Measurements from ENCODE around the gene RIPK4.

Gene RIPK4

GRCh38 chr21:41751611-41752011 is 15.2 kb downstream of the RIPK4 start:
- DNase-seq: peak; percentile 54

DNA sequence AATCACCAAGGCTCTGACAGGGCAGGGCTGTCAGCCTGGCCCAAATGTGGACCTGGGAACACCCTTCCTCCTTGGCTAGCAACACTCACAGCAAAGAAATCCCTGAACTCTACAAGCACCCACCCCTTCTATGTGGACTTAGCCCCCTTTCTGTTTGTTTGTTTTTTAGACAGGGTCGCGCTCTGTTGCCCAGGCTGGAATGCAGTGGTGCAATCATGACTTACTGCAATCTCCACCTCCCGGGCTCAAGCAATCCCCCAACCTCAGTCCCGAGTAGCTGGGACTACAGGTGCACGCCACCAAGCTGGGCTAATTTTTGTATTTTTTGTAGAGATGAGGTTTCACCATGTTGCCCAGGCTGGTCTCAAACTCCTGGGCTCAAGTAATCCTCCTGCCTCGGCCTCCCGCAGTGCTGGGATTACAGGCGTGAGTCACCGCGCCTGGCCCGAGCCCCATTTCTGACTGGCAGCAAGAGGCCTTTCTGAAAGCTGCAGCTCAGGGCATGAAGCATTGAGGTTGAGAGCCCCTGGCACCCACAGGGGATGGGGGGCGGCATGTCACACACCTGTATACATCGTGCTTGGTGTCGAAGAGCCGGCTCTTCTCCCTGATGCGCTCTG is 16.2 kb downstream of the RIPK4 start:
- no peak for DNase-seq

GRCh38 chr21:41750051-41750450 is 16.8 kb downstream of the RIPK4 start:
- DNase-seq: no peak

DNA sequence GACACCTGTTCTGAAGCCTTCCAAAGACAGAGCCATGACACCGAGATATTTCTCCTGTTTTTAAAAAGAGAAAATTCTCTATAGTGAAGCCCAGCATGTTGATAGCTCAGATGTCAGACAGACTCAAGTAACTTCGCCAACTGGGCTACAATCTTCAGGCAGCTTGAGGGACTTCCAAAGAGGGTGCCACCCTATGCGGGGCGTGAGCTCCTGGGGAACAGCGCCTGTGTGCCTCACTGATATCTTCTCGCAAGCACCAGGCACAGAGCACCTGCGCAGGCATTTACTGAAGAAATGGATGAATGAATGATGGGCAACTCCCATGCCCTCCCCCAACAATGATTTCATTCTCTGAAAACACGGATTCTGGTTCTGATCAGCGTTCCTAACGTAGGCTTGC is 17.6 kb downstream of the RIPK4 start:
- no peak for DNase-seq

DNA sequence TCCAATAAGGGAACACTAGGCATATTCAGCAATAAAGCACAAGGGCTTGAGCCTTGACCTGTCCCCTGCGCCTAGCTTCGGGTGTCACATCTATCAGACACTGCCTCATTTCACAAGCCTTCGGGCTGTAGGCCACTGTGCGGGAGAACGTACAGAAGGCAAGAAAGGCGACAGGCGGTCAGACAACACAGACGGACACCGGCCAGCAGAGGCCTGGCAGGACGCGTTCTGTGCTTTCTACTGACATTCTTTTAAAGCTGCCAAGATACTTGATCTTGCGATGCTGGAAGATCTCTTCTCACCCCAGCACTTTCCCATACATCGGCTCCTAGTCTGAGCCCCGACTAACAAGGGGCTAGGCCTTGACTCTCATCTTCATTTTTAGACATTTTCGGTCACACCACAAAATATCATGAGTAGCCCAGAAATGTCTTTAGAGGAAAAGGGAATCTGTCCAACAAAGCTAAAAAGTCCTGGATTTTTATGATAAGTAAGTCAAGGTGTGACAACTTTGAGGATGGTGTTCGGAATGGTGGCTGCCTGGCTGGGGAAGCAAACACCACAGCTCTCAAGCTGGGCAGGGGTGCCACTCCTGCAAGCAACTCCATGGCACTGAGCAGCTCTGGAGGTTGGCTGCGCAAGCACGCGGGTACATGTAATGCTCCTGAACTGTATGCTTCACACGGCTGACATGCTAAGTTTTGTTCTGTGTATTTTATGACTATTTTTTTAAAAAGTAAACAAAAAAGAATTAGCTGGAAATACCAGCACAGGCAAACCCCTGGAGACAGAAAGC is 18.7 kb downstream of the RIPK4 start:
- DNase-seq: no peak

- DNase-seq: no peak
These were observed 20.2 kb downstream of the RIPK4 start for GRCh38 chr21:41746744-41747006.

- no peak for DNase-seq
These were observed 20.7 kb downstream of the RIPK4 start for GRCh38 chr21:41745971-41746743.

GRCh38 chr21:41745026-41745820 is 21.6 kb downstream of the RIPK4 start:
- no peak for DNase-seq

- DNase-seq: no peak
These were observed 22.6 kb downstream of the RIPK4 start for GRCh38 chr21:41744028-41744930.

GRCh38 chr21:41743321-41744027 is 23.4 kb downstream of the RIPK4 start:
- no peak for DNase-seq

- DNase-seq: no peak
These were observed 24.6 kb downstream of the RIPK4 start for GRCh38 chr21:41742073-41742875.

GRCh38 chr21:41741253-41742072 is 25.4 kb downstream of the RIPK4 start:
- no peak for DNase-seq

DNA sequence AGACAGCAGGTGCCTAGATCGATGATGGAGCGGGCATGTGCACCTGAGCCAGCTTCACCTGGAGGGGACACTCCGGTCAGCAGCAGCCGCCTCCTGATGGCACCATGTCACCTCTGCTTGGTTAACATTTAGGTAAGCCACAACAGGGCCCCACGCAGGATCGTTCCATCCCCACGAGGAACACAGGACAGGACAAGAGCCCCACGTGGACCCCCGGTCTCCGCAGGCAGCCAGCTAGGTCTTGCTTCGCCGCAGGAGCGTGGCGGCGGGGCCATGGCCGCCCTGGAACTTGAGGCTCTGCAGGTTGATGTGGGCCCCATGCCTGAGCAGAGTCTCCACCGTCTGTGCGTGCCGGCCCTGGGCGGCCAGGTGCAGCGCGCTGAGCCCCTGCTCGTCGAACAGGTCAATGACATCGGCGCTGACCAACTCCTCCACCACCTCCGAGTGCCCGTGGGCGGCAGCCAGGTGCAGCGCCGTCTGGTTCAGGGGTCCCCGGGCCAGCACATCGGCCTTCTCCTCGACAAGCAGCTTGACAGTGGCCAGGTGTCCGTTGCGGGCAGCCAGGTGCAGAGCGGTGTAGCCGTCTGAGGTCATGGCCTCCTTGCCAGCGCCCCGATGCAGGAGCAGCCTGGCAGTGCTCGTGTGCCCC is 26.1 kb downstream of the RIPK4 start:
- DNase-seq: no peak

- no peak for DNase-seq
These were observed 26.9 kb downstream of the RIPK4 start for GRCh38 chr21:41739936-41740335.

DNA sequence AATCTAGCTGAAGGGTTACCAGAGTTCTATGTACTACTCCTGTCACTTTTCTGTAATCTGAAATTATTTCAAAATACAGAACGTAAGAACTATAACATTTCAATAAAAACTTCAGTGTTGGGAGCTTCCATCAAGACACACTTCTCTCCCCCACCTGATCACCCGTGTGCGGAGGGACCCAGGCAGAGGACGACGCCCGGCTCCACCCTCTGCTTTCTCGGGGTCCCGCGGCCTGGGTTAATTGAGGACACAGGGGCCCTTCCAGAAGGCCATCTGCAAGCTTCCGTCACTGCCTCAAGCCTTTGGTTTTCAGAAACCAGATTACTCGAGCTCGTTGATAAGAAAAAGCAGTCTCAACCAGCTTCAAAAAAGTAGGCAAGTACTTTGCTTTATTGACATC is 27.8 kb downstream of the RIPK4 start:
- DNase-seq: no peak

DNA sequence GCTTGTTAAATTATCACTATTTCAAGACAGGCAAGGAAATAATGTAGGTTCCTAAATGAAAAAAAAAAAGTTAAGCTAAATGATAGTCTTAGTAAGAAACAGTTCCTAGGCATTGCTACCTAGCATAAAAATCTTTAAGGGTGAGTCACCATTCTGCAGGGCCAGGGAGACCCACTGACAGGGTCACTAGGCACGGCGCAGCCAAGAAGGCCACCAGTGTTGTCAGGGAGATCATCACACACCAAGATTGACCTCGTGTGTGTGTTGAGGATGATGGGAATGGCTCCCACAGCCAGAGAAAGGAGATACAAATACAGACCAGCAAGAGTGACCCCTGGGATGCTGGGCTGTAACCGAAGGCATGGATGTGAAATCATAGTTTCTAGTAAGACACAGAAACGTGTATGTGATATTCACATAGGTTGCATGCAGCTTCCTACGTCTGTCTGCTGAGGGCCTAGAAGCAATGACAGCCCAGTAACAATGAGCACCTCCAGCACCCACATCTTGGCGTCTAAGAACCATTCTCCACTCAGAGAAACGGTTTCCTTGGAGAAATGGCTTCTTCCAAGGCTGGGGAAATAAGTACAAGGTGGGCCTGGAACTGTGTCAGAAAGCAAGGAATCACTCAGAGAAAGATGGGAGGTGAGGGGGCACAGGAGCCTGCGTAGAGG is 29.1 kb downstream of the RIPK4 start:
- DNase-seq: no peak

- no peak for DNase-seq
These were observed 30.4 kb downstream of the RIPK4 start for GRCh38 chr21:41736423-41736822.

- DNase-seq: no peak
These were observed 32.7 kb downstream of the RIPK4 start for GRCh38 chr21:41733951-41734689.
